Naive thymus-derived CD4-positive, alpha-beta T cell (primary cell): ENCODE results near the gene ZNF726. TPM values are rescaled to one million over a fixed set of nuclear protein-coding genes. Genes with fewer than 3 reads are reported as not detected.
"Not testable (repeated sequence)": the region's sequence is repeated elsewhere in the genome, so short reads cannot be mapped to it uniquely, and the experiment has no call there.

ENCODE experiments used
- ATAC-seq: fragments of 150-1000 bp; cut with Tn5 transposase; 2 replicates; pipeline ENCODE4 v1.10.0; 2021; ENCODE audit warnings: mild to moderate bottlenecking, moderate library complexity
- CTCF ChIA-PET: fragments of 350-600 bp; sonication (Branson Sonifier 250); formaldehyde crosslinking; loops from one replicate; lab custom pipeline; 2021; ENCODE audit warnings: antibody characterized with exemption; lab: Charles Lee
- POLR2A ChIA-PET: fragments of 350-600 bp; sonication (Branson Sonifier 250); formaldehyde crosslinking; loops from one replicate; lab custom pipeline; 2021; ENCODE audit warnings: antibody characterized with exemption, inconsistent platforms; lab: Charles Lee
- DNase-seq, 9 donors: peaks; one replicate each; pipeline versions ENCODE4 v3.0.0 to v3.0.0-alpha.2; 2020 to 2022; ENCODE audit warnings: mixed read lengths in 1 of 9
- H3K27ac ChIP-seq: one replicate; pipeline ENCODE4 v1.7.0; 2013; ENCODE audit warnings: mild to moderate bottlenecking, low read depth, low read length, moderate library complexity
- H3K27me3 ChIP-seq, 2 donors: one replicate each; pipeline ENCODE4 v1.7.0; 2013; ENCODE audit warnings: low read length in 2 of 2, mild to moderate bottlenecking in 2 of 2, moderate library complexity in 2 of 2; ENCODE audit not compliant: control insufficient read depth in 2 of 2, insufficient read depth in 2 of 2
- H3K36me3 ChIP-seq, 3 experiments: 1 replicate in 2 of 3; 2 replicates in 1 of 3; pipeline ENCODE4 v1.7.0; 2013; ENCODE audit warnings: low read length in 3 of 3, mild to moderate bottlenecking in 3 of 3, moderate library complexity in 1 of 3; ENCODE audit not compliant: insufficient read depth in 3 of 3, control insufficient read depth in 2 of 3
- H3K4me1 ChIP-seq, 2 donors: one replicate each; pipeline ENCODE4 v1.7.0; 2013; ENCODE audit warnings: low read length in 2 of 2, mild to moderate bottlenecking in 2 of 2, moderate library complexity in 1 of 2; ENCODE audit not compliant: control insufficient read depth in 2 of 2, insufficient read depth in 2 of 2
- H3K4me3 ChIP-seq: 2 replicates; pipeline ENCODE4 v1.7.0; 2013; ENCODE audit warnings: mild to moderate bottlenecking, low read length
- H3K9me3 ChIP-seq, 3 experiments: 1 replicate in 2 of 3; 2 replicates in 1 of 3; pipeline ENCODE4 v1.7.0; 2013; ENCODE audit warnings: low read length in 3 of 3; ENCODE audit not compliant: control insufficient read depth in 2 of 3
- H3K27ac Mint-ChIP-seq, 9 donors: one replicate each; pipeline ENCODE4 v1.8.0; 2020 to 2022; ENCODE audit warnings: mixed read lengths in 9 of 9, mild to moderate bottlenecking in 8 of 9, moderate library complexity in 5 of 9, inconsistent platforms in 2 of 9
- H3K27me3 Mint-ChIP-seq, 5 donors: one replicate each; pipeline ENCODE4 v1.8.0; 2021 to 2022; ENCODE audit warnings: mixed read lengths in 5 of 5, mild to moderate bottlenecking in 1 of 5
- H3K36me3 Mint-ChIP-seq, 5 donors: one replicate each; pipeline ENCODE4 v1.8.0; 2020 to 2022; ENCODE audit warnings: mixed read lengths in 5 of 5, mild to moderate bottlenecking in 3 of 5, inconsistent platforms in 1 of 5
- H3K4me1 Mint-ChIP-seq, 7 donors: one replicate each; pipeline ENCODE4 v1.8.0; 2020 to 2022; ENCODE audit warnings: mixed read lengths in 7 of 7, mild to moderate bottlenecking in 3 of 7, inconsistent platforms in 1 of 7
- H3K4me3 Mint-ChIP-seq, 10 donors: one replicate each; pipeline ENCODE4 v1.8.0; 2020 to 2022; ENCODE audit warnings: mild to moderate bottlenecking in 10 of 10, mixed read lengths in 10 of 10, moderate library complexity in 6 of 10, inconsistent platforms in 2 of 10
- H3K9me3 Mint-ChIP-seq, 11 donors: one replicate each; pipeline ENCODE4 v1.8.0; 2020 to 2022; ENCODE audit warnings: mixed read lengths in 11 of 11, mild to moderate bottlenecking in 4 of 11, inconsistent platforms in 1 of 11, moderate library complexity in 1 of 11
- intact Hi-C, 2 donors: fragments of 100-400 bp; cut with micrococcal nuclease; formaldehyde crosslinking; loops; one replicate each; pipeline ENCODE4 v1.15.1; 2023
- polyA plus RNA-seq, 2 donors: library from polyadenylated mRNA; unstranded; fragments of 300-500 nt; fragmentation: Illumina TruSeq; gene quantifications; one replicate each; pipeline ENCODE4 v1.2.3, GENCODE V29; 2021
- total RNA-seq, 6 experiments: library from RNA in 5 of 6; stranded (reverse) in 5 of 6; gene quantifications; 1 replicate in 5 of 6; 2 replicates in 1 of 6; pipeline ENCODE4 v1.2.3 and lab custom pipeline; 2021 to 2026

Gene ZNF726
- total and polyA plus RNA-seq, 7 experiments from 2014 or later, result 2.1 to 6.8 (median 3.3) TPM

- H3K36me3 Mint-ChIP-seq, result peaks cover 0 to 4% (median 0%) of the 10 kb centered on the region in 5 donors
- H3K9me3 ChIP-seq, result no peaks in the 10 kb centered on the region
- POLR2A ChIA-PET, result no interaction called here
- no peaks in the 10 kb centered on the region for H3K27me3 ChIP-seq
- no peaks in the 10 kb centered on the region for H3K4me1 ChIP-seq
- CTCF ChIA-PET, result no interaction called here
- H3K4me1 Mint-ChIP-seq, result peaks cover 0 to 10% (median 5%) of the 10 kb centered on the region in 7 donors
- ATAC-seq (no peak), DNase-seq (no peak)
- no peak overlapping the region for H3K27ac Mint-ChIP-seq
- peak overlapping the region in 2 of 10 donors; percentile 30 to 40 for H3K4me3 Mint-ChIP-seq
- H3K27me3 Mint-ChIP-seq, result peaks cover 0 to 44% (median 36%) of the 10 kb centered on the region in 5 donors
- no peak overlapping the region for H3K27ac ChIP-seq
- intact Hi-C loops, result no loop called here
- no peaks in the 10 kb centered on the region for H3K36me3 ChIP-seq
- H3K4me3 ChIP-seq, result no peak overlapping the region
- H3K9me3 Mint-ChIP-seq, result peaks cover 0 to 31% (median 1%) of the 10 kb centered on the region in 11 donors
Measured at GRCh38 chr19:23972161-23972560, 57.5 kb downstream of the ZNF726 start.

- ATAC-seq (no peak), DNase-seq (no peak)
- POLR2A ChIA-PET, result no interaction called here
- H3K4me3 ChIP-seq, result no peak overlapping the region
- CTCF ChIA-PET, result no interaction called here
- intact Hi-C loops, result no loop called here
- H3K9me3 ChIP-seq, result no peaks in the 10 kb centered on the region
- no peaks in the 10 kb centered on the region for H3K27me3 ChIP-seq
- Mint-ChIP-seq H3K36me3 (peaks cover 0 to 4% (median 0%) of the 10 kb centered on the region in 5 donors), H3K4me3 (no peak overlapping the region), H3K27ac (no peak overlapping the region), H3K9me3 (peaks cover 0 to 39% (median 0%) of the 10 kb centered on the region in 11 donors), H3K27me3 (peaks cover 0 to 27% (median 22%) of the 10 kb centered on the region in 5 donors), H3K4me1 (peaks cover 0 to 10% (median 5%) of the 10 kb centered on the region in 7 donors)
- no peaks in the 10 kb centered on the region for H3K4me1 ChIP-seq
- no peak overlapping the region for H3K27ac ChIP-seq
- no peaks in the 10 kb centered on the region for H3K36me3 ChIP-seq
Measured at GRCh38 chr19:23974941-23975340, 60.3 kb downstream of the ZNF726 start.

GRCh38 chr19:23976631-23977030, 61.9 kb downstream of the ZNF726 start:
- H3K4me1 Mint-ChIP-seq, H3K27me3 ChIP-seq, CTCF ChIA-PET, H3K4me3 Mint-ChIP-seq, H3K4me3 ChIP-seq, ATAC-seq, H3K27ac ChIP-seq, POLR2A ChIA-PET, H3K36me3 Mint-ChIP-seq, H3K27ac Mint-ChIP-seq, intact Hi-C loops, H3K36me3 ChIP-seq, H3K9me3 ChIP-seq, H3K4me1 ChIP-seq, DNase-seq: not testable (repeated sequence)
- Mint-ChIP-seq H3K27me3 (peaks cover 0 to 16% (median 9%) of the 10 kb centered on the region in 5 donors), H3K9me3 (peaks cover 0 to 35% (median 0%) of the 10 kb centered on the region in 11 donors)

GRCh38 chr19:23977256-23977655, 62.6 kb downstream of the ZNF726 start:
- intact Hi-C loops, DNase-seq, H3K27me3 Mint-ChIP-seq, H3K4me3 ChIP-seq, H3K36me3 Mint-ChIP-seq, H3K27me3 ChIP-seq, H3K27ac ChIP-seq, H3K4me3 Mint-ChIP-seq, H3K4me1 ChIP-seq, H3K27ac Mint-ChIP-seq, H3K4me1 Mint-ChIP-seq, ATAC-seq, H3K9me3 ChIP-seq, POLR2A ChIA-PET, H3K36me3 ChIP-seq, CTCF ChIA-PET: not testable (repeated sequence)
- H3K9me3 Mint-ChIP-seq, result peaks cover 0 to 39% (median 0%) of the 10 kb centered on the region in 11 donors

- Mint-ChIP-seq H3K9me3 (peaks cover 0 to 39% (median 0%) of the 10 kb centered on the region in 11 donors), H3K4me3 (no peak overlapping the region), H3K4me1 (peaks cover 0 to 2% (median 0%) of the 10 kb centered on the region in 7 donors), H3K27me3 (peaks cover 0 to 2% (median under 1%) of the 10 kb centered on the region in 5 donors), H3K36me3 (peaks cover 0 to under 1% (median 0%) of the 10 kb centered on the region in 5 donors), H3K27ac (no peak overlapping the region)
- ATAC-seq (no peak), DNase-seq (no peak)
- Histone ChIP-seq H3K27ac (no peak overlapping the region), H3K27me3 (no peaks in the 10 kb centered on the region), H3K36me3 (no peaks in the 10 kb centered on the region), H3K4me1 (no peaks in the 10 kb centered on the region), H3K4me3 (no peak overlapping the region), H3K9me3 (no peaks in the 10 kb centered on the region)
- intact Hi-C loops, result no loop called here
- ChIA-PET CTCF (no interaction called here), POLR2A (no interaction called here)
Measured at GRCh38 chr19:23978068-23978467, 63.4 kb downstream of the ZNF726 start.

GRCh38 chr19:23980805-23981204, 66.1 kb downstream of the ZNF726 start:
- intact Hi-C loops, result no loop called here
- DNase-seq (no peak), ATAC-seq (no peak)
- H3K4me1 Mint-ChIP-seq, result no peaks in the 10 kb centered on the region
- H3K27me3 Mint-ChIP-seq, result no peaks in the 10 kb centered on the region
- Histone ChIP-seq H3K9me3 (no peaks in the 10 kb centered on the region), H3K4me3 (no peak overlapping the region), H3K36me3 (no peaks in the 10 kb centered on the region), H3K27me3 (no peaks in the 10 kb centered on the region), H3K4me1 (no peaks in the 10 kb centered on the region), H3K27ac (no peak overlapping the region)
- ChIA-PET CTCF (no interaction called here), POLR2A (no interaction called here)
- H3K27ac Mint-ChIP-seq, result no peak overlapping the region
- H3K4me3 Mint-ChIP-seq, result no peak overlapping the region
- peaks cover 0 to 38% (median 0%) of the 10 kb centered on the region in 11 donors for H3K9me3 Mint-ChIP-seq
- no peaks in the 10 kb centered on the region for H3K36me3 Mint-ChIP-seq

GRCh38 chr19:23981863-23982262, 67.2 kb downstream of the ZNF726 start:
- H3K27me3 Mint-ChIP-seq, result no peaks in the 10 kb centered on the region
- H3K36me3 ChIP-seq, result no peaks in the 10 kb centered on the region
- ATAC-seq, result no peak
- POLR2A ChIA-PET, result no interaction called here
- H3K27ac Mint-ChIP-seq, result no peak overlapping the region
- no peak for DNase-seq
- H3K9me3 ChIP-seq, result no peaks in the 10 kb centered on the region
- intact Hi-C loops, result no loop called here
- H3K4me1 Mint-ChIP-seq, result no peaks in the 10 kb centered on the region
- no peak overlapping the region for H3K27ac ChIP-seq
- no peaks in the 10 kb centered on the region for H3K36me3 Mint-ChIP-seq
- CTCF ChIA-PET, result no interaction called here
- peaks cover 0 to 39% (median 0%) of the 10 kb centered on the region in 11 donors for H3K9me3 Mint-ChIP-seq
- H3K4me1 ChIP-seq, result no peaks in the 10 kb centered on the region
- no peaks in the 10 kb centered on the region for H3K27me3 ChIP-seq
- no peak overlapping the region for H3K4me3 ChIP-seq
- H3K4me3 Mint-ChIP-seq, result no peak overlapping the region
